Measurements from ENCODE around the gene RALGPS1. TPM values are rescaled to one million over a fixed set of nuclear protein-coding genes. Genes with fewer than 3 reads are reported as not detected.

RALGPS1 gene
- total RNA-seq, 1 experiment from 2014 or later, result 18.6 TPM

- peak overlapping the region; percentile 27 for H3K27ac ChIP-seq (ENCODE audit: insufficient read length, low read depth, low read length)
- H3K36me3 Mint-ChIP-seq (ENCODE audit: insufficient read depth in 1 of 3, low read depth in 3 of 3), result peaks cover 8 to 23% (median 17%) of the 10 kb centered on the region in 3 experiments
- no peak overlapping the region for H3K18ac ChIP-seq (ENCODE audit: insufficient read length, low read depth, low read length)
- H3K4me1 ChIP-seq (ENCODE audit: insufficient read depth, low read length), result peaks cover 19% of the 10 kb centered on the region
- no peak overlapping the region for H3K14ac ChIP-seq (ENCODE audit: insufficient read depth, low read length)
- H3K9me3 Mint-ChIP-seq, result peaks cover 8 to 12% of the 10 kb centered on the region in 2 experiments
- no peak overlapping the region for H2BK12ac ChIP-seq (ENCODE audit: insufficient read length, low read depth, low read length)
- H4K5ac ChIP-seq (ENCODE audit: insufficient read length, low read depth, low read length), result no peak overlapping the region
- H3K4me3 Mint-ChIP-seq, result no peak overlapping the region
- no peak overlapping the region for H4K91ac ChIP-seq (ENCODE audit: insufficient read length, low read depth, low read length)
- H2AFZ ChIP-seq (ENCODE audit: low read length), result no peak overlapping the region
- no peak overlapping the region for H3K4me2 ChIP-seq (ENCODE audit: insufficient read depth, insufficient read length, low read length)
- WGBS (ENCODE audit: extremely low coverage, insufficient read length, low lambda C conversion rate), result no CpG with 5 or more reads among the region's 4 CpGs
- peak overlapping the region in 2 of 3 experiments; percentile 80 to 87; a peak in 4 of 7 replicates for H3K27ac Mint-ChIP-seq
- TF ChIP-seq CTCF (conservative IDR thresholded peaks at IDR 0.05), result no peak
- no peak overlapping the region for H3K4ac ChIP-seq (ENCODE audit: low read depth, low read length)
- H3T11ph ChIP-seq (ENCODE audit: low read length), result no peak overlapping the region
- H4K20me1 ChIP-seq (ENCODE audit: control insufficient read depth, insufficient read depth, insufficient read length), result no peaks in the 10 kb centered on the region
- H2BK5ac ChIP-seq (ENCODE audit: insufficient read length, low read length), result no peak overlapping the region
- no peaks in the 10 kb centered on the region for H3K23me2 ChIP-seq (ENCODE audit: insufficient read length, low read depth, low read length, poor library complexity, severe bottlenecking)
- H3K23ac ChIP-seq (ENCODE audit: insufficient read length, low read depth, low read length), result no peak overlapping the region
- no peaks in the 10 kb centered on the region for H3K9me3 ChIP-seq (ENCODE audit: control insufficient read depth, low read depth, low read length)
- H3K27me3 Mint-ChIP-seq (ENCODE audit: low read depth), result peaks cover 3% of the 10 kb centered on the region; the same call in 1 of the 2 replicates
- no peak overlapping the region for H4K8ac ChIP-seq (replicated peaks; ENCODE audit: insufficient read length, low read depth, low read length)
- no peak overlapping the region for H2AK5ac ChIP-seq (ENCODE audit: insufficient read length, low read length)
- H2BK120ac ChIP-seq (ENCODE audit: low read depth, low read length, poor library complexity, severe bottlenecking), result no peak overlapping the region
- H3K79me1 ChIP-seq (ENCODE audit: insufficient read depth, low read depth, low read length, poor library complexity, severe bottlenecking), result no peaks in the 10 kb centered on the region
- no peak for DNase-seq
- H3K79me2 ChIP-seq (ENCODE audit: insufficient read depth, low read length), result no peaks in the 10 kb centered on the region
- no peaks in the 10 kb centered on the region for H3K27me3 ChIP-seq (ENCODE audit: insufficient read depth, low read length)
- H2BK20ac ChIP-seq (ENCODE audit: low read depth, low read length, poor library complexity, severe bottlenecking), result no peak overlapping the region
- no peak overlapping the region for H3K9ac ChIP-seq (ENCODE audit: extremely low read depth, insufficient read length, low read length)
- H3K4me1 Mint-ChIP-seq, result peaks cover 44 to 46% of the 10 kb centered on the region in 2 experiments
- H2BK15ac ChIP-seq (ENCODE audit: low read depth, low read length), result no peak overlapping the region
- no peak overlapping the region for H3K56ac ChIP-seq (ENCODE audit: insufficient read length, low read depth, low read length)
Observed at GRCh38 chr9:127074561-127075548, 160.3 kb downstream of the RALGPS1 start.

Measured in H9 (cell line).